Panc1 (cell line): Measurements from ENCODE around the gene CENPVL3. TPM values are rescaled to one million over a fixed set of nuclear protein-coding genes. Genes with fewer than 3 reads are reported as not detected.
"Not testable (repeated sequence)": the region's sequence is repeated elsewhere in the genome, so short reads cannot be mapped to it uniquely, and the experiment has no call there.

Experiments
- ATAC-seq: fragments of 200-7000 bp; cut with Tn5 transposase; 2 replicates; pipeline ENCODE4 v1.9.1; 2020; ENCODE audit warnings: mild to moderate bottlenecking, moderate library complexity
- Bru-seq: library from RNA; stranded (reverse); fragments of 400-500 nt; gene quantifications from one replicate; lab custom pipeline; 2021; lab: Mats Ljungman, UMichigan
- BruChase-seq, 2 experiments: library from RNA; stranded (reverse); fragments of 400-500 nt; gene quantifications; one replicate each; lab custom pipeline; 2021; lab: Mats Ljungman, UMichigan
- BruUV-seq: library from RNA; stranded (reverse); fragments of 400-500 nt; replicated peaks from 2 replicates; lab custom pipeline; 2021; lab: Mats Ljungman, UMichigan
- CTCF ChIA-PET: fragments of 300-600 bp; sonication (Branson Sonifier 250); formaldehyde crosslinking; loops from one replicate; lab custom pipeline; 2022; ENCODE audit warnings: antibody characterized with exemption; lab: Charles Lee
- POLR2A ChIA-PET: fragments of 300-600 bp; sonication (Branson Sonifier 250); formaldehyde crosslinking; loops from one replicate; lab custom pipeline; 2022; ENCODE audit warnings: antibody characterized with exemption; lab: Charles Lee
- DNase-seq: peaks from one replicate; pipeline ENCODE4 v3.0.0-alpha.2; 2010; ENCODE audit warnings: low read depth, low spot score
- H3K27ac ChIP-seq: 2 replicates; pipeline ENCODE4 v1.5.1; 2011; ENCODE audit warnings: mild to moderate bottlenecking, low read length, inconsistent platforms
- H3K27me3 ChIP-seq: fragments of 200-500 bp; sonication (Bioruptor generic); 2 replicates; pipeline ENCODE4 v1.6.0; 2014; ENCODE audit warnings: low read length, inconsistent platforms; ENCODE audit not compliant: control insufficient read depth, insufficient read depth
- H3K36me3 ChIP-seq: fragments of 200-500 bp; sonication (Bioruptor generic); 2 replicates; pipeline ENCODE4 v1.5.1; 2014; ENCODE audit warnings: inconsistent platforms, mild to moderate bottlenecking, low read length, moderate library complexity; ENCODE audit not compliant: control insufficient read depth, insufficient read depth
- H3K4me1 ChIP-seq: 2 replicates; pipeline ENCODE4 v1.5.1; 2011; ENCODE audit warnings: inconsistent platforms, mild to moderate bottlenecking, low read length, moderate library complexity; ENCODE audit not compliant: control insufficient read depth, insufficient read depth
- H3K4me3 ChIP-seq, 2 experiments: 2 replicates each; pipeline ENCODE4 v1.5.1; 2011 to 2012; ENCODE audit warnings: low read depth in 2 of 2, low read length in 2 of 2, mild to moderate bottlenecking in 2 of 2, inconsistent platforms in 1 of 2, moderate library complexity in 1 of 2
- H3K9me3 ChIP-seq: fragments of 200-500 bp; sonication (Bioruptor generic); 2 replicates; pipeline ENCODE4 v1.5.1; 2014; ENCODE audit warnings: low read depth, mild to moderate bottlenecking, inconsistent platforms, low read length, moderate library complexity; ENCODE audit not compliant: control insufficient read depth, insufficient read depth
- CTCF ChIP-seq: fragments of 450-650 bp; IDR thresholded peaks from 2 replicates; pipeline ENCODE4 v1.5.1; 2017; ENCODE audit warnings: mild to moderate bottlenecking
- POLR2AphosphoS5 ChIP-seq: IDR thresholded peaks from 2 replicates; pipeline ENCODE4 v1.6.1; 2012; ENCODE audit warnings: mild to moderate bottlenecking, low read depth, low read length, moderate library complexity
- REST ChIP-seq, 2 experiments: IDR thresholded peaks; 2 replicates each; pipeline ENCODE4 v1.6.1; 2011 to 2012; ENCODE audit warnings: low read depth in 2 of 2, control low read depth in 1 of 2, low read length in 1 of 2, mild to moderate bottlenecking in 1 of 2, moderate library complexity in 1 of 2; ENCODE audit not compliant: insufficient read depth in 1 of 2
- SIN3A ChIP-seq: IDR thresholded peaks from 2 replicates; pipeline ENCODE4 v1.6.1; 2012; ENCODE audit warnings: low read depth, mild to moderate bottlenecking, low read length, moderate library complexity, borderline replicate concordance; ENCODE audit not compliant: insufficient read depth
- TCF7L2 ChIP-seq: IDR thresholded peaks from 2 replicates; pipeline ENCODE4 v1.6.1; 2011; ENCODE audit warnings: mild to moderate bottlenecking, low read depth, low read length, inconsistent platforms
- in situ Hi-C: cut with HindIII; loops from 2 replicates; pipeline ENCODE4 v1.10.0; 2016; ENCODE audit warnings: low sequenced_read_pairs, low pct_unique_long_range_greater_than_20kb
- intact Hi-C: fragments of 100-400 bp; cut with micrococcal nuclease; formaldehyde crosslinking; loops from one replicate; pipeline ENCODE4 v1.10.0; 2022; ENCODE audit not compliant: unreplicated experiment
- long read RNA-seq: library from polyadenylated mRNA; unstranded; transcript quantifications from one replicate; pipeline ENCODE4 v2.0.0, GENCODE V29; 2021; ENCODE audit not compliant: unreplicated experiment
- polyA plus RNA-seq: library from polyadenylated mRNA; unstranded; fragments of >200 nt; gene quantifications from one replicate; pipeline ENCODE4 v1.2.1, GENCODE V29; 2012; ENCODE audit warnings: missing spikeins; ENCODE audit not compliant: insufficient read length
- total RNA-seq: library from RNA; stranded (reverse); gene quantifications from one replicate; pipeline ENCODE4 v1.2.1, GENCODE V29; 2021; ENCODE audit not compliant: unreplicated experiment

CENPVL3 gene
- total RNA-seq: 2.9 TPM
- polyA plus RNA-seq: 2.6 TPM
- Bru-seq, nascent RNA: percentile 41 among the genes with signal in this experiment
- percentile 68 among the genes with signal in this experiment for BruChase-seq, experiment 1, labeled RNA remaining after a 2-hour chase
- percentile 42 among the genes with signal in this experiment for BruChase-seq, experiment 2, labeled RNA remaining after a 6-hour chase
- long read RNA-seq, transcript CENPVL3-201 (1 exons, 1,945 nt): major isoform, 9 of 9 reads
- long read RNA-seq, partial matches to known transcripts: 0 of 9 reads
- long read RNA-seq, other reads (novel, unspliced or antisense): 0 of 9 reads

DNA sequence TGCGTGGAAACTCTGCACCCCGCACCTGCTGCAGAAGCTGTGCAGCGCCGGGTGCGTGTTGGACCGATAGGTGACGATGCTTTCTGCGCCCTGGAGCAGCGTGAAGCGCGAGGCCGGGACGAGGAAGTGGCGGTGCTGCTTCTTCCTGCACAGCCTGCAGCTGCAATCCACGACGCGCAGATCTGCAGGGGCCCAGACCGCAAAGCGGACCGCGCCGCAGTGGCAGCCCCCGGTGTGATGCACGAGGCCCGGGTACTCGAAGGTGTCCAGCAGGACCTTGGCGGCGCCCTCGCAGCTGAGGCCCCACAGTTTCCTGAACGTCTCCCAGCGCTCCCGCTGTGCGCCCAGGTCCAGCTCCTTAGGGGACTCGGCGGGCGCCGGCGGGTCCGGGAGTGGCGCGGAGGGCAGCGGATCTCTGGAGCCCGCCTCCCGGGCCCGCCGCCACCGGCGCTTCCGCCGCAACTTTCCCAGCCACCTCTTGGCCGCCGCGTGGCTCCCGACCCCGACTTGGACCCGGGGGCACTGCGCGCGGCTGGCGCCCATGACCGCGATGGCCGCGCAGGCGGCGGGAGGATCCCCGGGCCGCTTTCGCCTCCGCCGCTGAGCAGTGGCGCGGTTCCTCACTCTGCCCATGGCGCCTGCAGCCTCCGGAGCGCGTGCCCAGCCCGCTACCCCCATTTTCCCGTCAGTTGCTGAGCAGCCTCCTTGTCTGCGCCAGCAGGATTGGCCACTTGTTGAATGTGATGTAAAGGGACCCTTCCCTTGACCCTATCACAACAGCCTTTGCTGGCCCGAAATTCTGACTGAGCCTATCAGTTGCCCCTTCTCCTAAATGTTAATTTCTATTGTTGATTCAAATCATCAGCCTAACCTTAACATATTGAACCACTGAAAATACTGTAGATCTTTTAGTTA is at the start of gene CENPVL3:
TSS of gene CENPVL3 (minus strand) at position 672 of the 915 bp plus-strand sequence. CDS start at position 633, 39 bp downstream.
- H3K27me3 ChIP-seq, H3K4me1 ChIP-seq, intact Hi-C loops, DNase-seq, CTCF ChIA-PET, BruUV-seq, H3K36me3 ChIP-seq, H3K9me3 ChIP-seq, POLR2A ChIA-PET, H3K27ac ChIP-seq, in situ Hi-C loops: not testable (repeated sequence)
- H3K4me3 ChIP-seq: peak within 1 kb of the TSS; percentile 29 to 43
- ATAC-seq: peak; percentile 87

DNA sequence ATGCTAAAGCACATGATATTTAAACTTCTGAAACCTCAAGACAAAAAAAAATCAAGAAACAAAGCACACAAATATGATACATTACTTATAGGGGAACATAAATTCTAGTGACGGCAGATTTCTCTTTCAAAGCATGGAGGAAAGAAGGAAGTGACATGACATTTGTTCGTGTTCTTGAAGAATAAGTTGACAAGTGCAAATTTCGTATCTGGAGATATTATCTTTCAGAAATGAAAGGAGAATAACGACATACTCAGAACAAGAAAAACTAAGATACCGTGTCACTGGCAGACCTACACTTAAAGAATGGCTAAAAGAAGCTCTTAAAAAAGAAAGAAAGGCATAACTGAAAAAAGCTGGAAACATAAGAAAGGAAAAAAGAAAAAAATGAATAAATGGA is 47.3 kb upstream of the CENPVL3 start:
- no peak for ATAC-seq
- ChIA-PET CTCF (no interaction called here), POLR2A (no interaction called here)
- no peak for TF ChIP-seq POLR2AphosphoS5
- TF ChIP-seq SIN3A: no peak
- TF ChIP-seq TCF7L2: no peak
- TF ChIP-seq REST (IDR thresholded peaks at IDR 0.05; ENCODE audit: insufficient read depth in 1 of 2, low read depth in 2 of 2, low read length in 1 of 2): no peak
- TF ChIP-seq CTCF: no peak
- H3K36me3 ChIP-seq: no peaks in the 10 kb centered on the region; the same call in 1 of the 2 replicates
- H3K4me3 ChIP-seq: no peak overlapping the region
- intact Hi-C loops (no loop called here), in situ Hi-C loops (no loop called here)
- H3K27me3 ChIP-seq: peaks cover 2% of the 10 kb centered on the region
- DNase-seq: no peak
- BruUV-seq: no TSS peak
- H3K27ac ChIP-seq: no peak overlapping the region
- H3K9me3 ChIP-seq: no peaks in the 10 kb centered on the region
- H3K4me1 ChIP-seq: no peaks in the 10 kb centered on the region
